Measurements from ENCODE around the gene GIT2.
"Not testable (repeated sequence)": the region's sequence is repeated elsewhere in the genome, so short reads cannot be mapped to it uniquely, and the experiment has no call there.

Gene GIT2

GRCh38 chr12:109943811-109944210, 52.4 kb downstream of the GIT2 start:
- no peak for DNase-seq

- no peak for DNase-seq
Measured at GRCh38 chr12:109940339-109940923, 55.7 kb downstream of the GIT2 start.

GRCh38 chr12:109939504-109939903, 56.7 kb downstream of the GIT2 start:
- DNase-seq = no peak

GRCh38 chr12:109938947-109939346, 57.2 kb downstream of the GIT2 start:
- DNase-seq = no peak

- DNase-seq = no peak
Measured at GRCh38 chr12:109937371-109937770, 58.8 kb downstream of the GIT2 start.

GRCh38 chr12:109934026-109934425, 62.1 kb downstream of the GIT2 start:
- DNase-seq = no peak

GRCh38 chr12:109932878-109933503, 63.2 kb downstream of the GIT2 start:
- no peak for DNase-seq

- no peak for DNase-seq
Measured at GRCh38 chr12:109931143-109931542, 65.0 kb downstream of the GIT2 start.

GRCh38 chr12:109930028-109930800, 66.0 kb downstream of the GIT2 start:
- no peak for DNase-seq

- not testable (repeated sequence) for DNase-seq
Measured at GRCh38 chr12:109929326-109929725, 66.8 kb downstream of the GIT2 start.

GRCh38 chr12:109928058-109928656, 68.0 kb downstream of the GIT2 start:
- DNase-seq = no peak

- DNase-seq = peak; percentile 29
Measured at GRCh38 chr12:109927622-109928021, 68.5 kb downstream of the GIT2 start.

- DNase-seq = no peak
Measured at GRCh38 chr12:109926488-109927210, 69.5 kb downstream of the GIT2 start.

GRCh38 chr12:109926016-109926415, 70.2 kb downstream of the GIT2 start:
- DNase-seq = no peak

GRCh38 chr12:109925185-109925840, 70.9 kb downstream of the GIT2 start:
- DNase-seq = no peak

- DNase-seq = no peak
Measured at GRCh38 chr12:109923481-109924245, 72.5 kb downstream of the GIT2 start.

GRCh38 chr12:109923038-109923437, 73.1 kb downstream of the GIT2 start:
- no peak for DNase-seq

- no peak for DNase-seq
Measured at GRCh38 chr12:109921982-109922381, 74.2 kb downstream of the GIT2 start.

- no peak for DNase-seq
Measured at GRCh38 chr12:109920261-109920780, 75.8 kb downstream of the GIT2 start.

- DNase-seq = no peak
Measured at GRCh38 chr12:109919456-109919855, 76.7 kb downstream of the GIT2 start.

GRCh38 chr12:109916045-109916444, 80.1 kb downstream of the GIT2 start:
- no peak for DNase-seq
